Spleen (tissue), 7 donors: Measurements from ENCODE around the gene ZNF506.
"Not testable (repeated sequence)": the region's sequence is repeated elsewhere in the genome, so short reads cannot be mapped to it uniquely, and the experiment has no call there.

ENCODE experiments used
- CTCF ChIP-seq, 11 experiments: fragments of 200-600 bp in 7 of 11; fragments of 450-650 bp in 4 of 11; sonication (generic) in 4 of 11; IDR thresholded peaks in 8 of 11; conservative IDR thresholded peaks in 3 of 11; 1 replicate in 7 of 11; 2 replicates in 4 of 11; pipeline versions ENCODE4 v1.4.0 to v1.8.0; 2016 to 2021; ENCODE audit warnings: antibody characterized with exemption in 11 of 11, inconsistent platforms in 4 of 11, mild to moderate bottlenecking in 1 of 11
- POLR2A ChIP-seq, 3 donors: fragments of 450-650 bp; IDR thresholded peaks; one replicate each; pipeline ENCODE4 v1.5.1; 2017; ENCODE audit warnings: antibody characterized with exemption in 3 of 3, mild to moderate bottlenecking in 1 of 3
- POLR2AphosphoS5 ChIP-seq, 3 donors: sonication (generic); formaldehyde crosslinking; IDR thresholded peaks; one replicate each; pipeline ENCODE4 v1.5.1; 2017; ENCODE audit warnings: antibody characterized with exemption in 3 of 3
- donor health status: DM: no; HTN: no; CAD: no; lungs with moderate emphysema.
- donor health status: DM: no; HTN: no; CAD: no.
- donor health status: DM: no; HTN: no; CAD: no.

- not testable (repeated sequence) for TF ChIP-seq CTCF (IDR thresholded peaks at IDR 0.05 in 8 of 11, conservative IDR thresholded peaks at IDR 0.05 in 3 of 11); POLR2AphosphoS5 (IDR thresholded peaks at IDR 0.05); POLR2A (IDR thresholded peaks at IDR 0.05)
Measured at GRCh38 chr19:19821976-19822375, 426 bp upstream of the ZNF506 start.
